HepG2 (cell line): Measurements from ENCODE around the gene APOC4. TPM values are rescaled to one million over a fixed set of nuclear protein-coding genes. Genes with fewer than 3 reads are reported as not detected.
A peak's percentile ranks its signal among the peaks of the same experiment; 100 is the strongest.

Source experiments
- ATAD3A ChIP-seq: sonication (generic); formaldehyde crosslinking; IDR thresholded peaks from 2 replicates; pipeline ENCODE4 v1.4.0; 2020; ENCODE audit warnings: missing genetic modification reagents
- CENPT ChIP-seq: sonication (generic); formaldehyde crosslinking; IDR thresholded peaks from 2 replicates; pipeline ENCODE4 v1.8.0; 2022; ENCODE audit warnings: low read depth, mild to moderate bottlenecking, moderate library complexity, missing genetic modification reagents
- GATA4 ChIP-seq: sonication (generic); IDR thresholded peaks from 2 replicates; pipeline ENCODE4 v1.6.1; 2016; ENCODE audit warnings: antibody characterized with exemption, low read depth, borderline replicate concordance
- KLF6 ChIP-seq: IDR thresholded peaks from 2 replicates; pipeline ENCODE4 v1.8.0; 2016; ENCODE audit warnings: missing biosample characterization, missing genetic modification reagents
- MEF2D ChIP-seq: sonication (generic); formaldehyde crosslinking; IDR thresholded peaks from 2 replicates; pipeline ENCODE4 v1.5.1; 2020; ENCODE audit warnings: mild to moderate bottlenecking, missing genetic modification reagents
- MXD4 ChIP-seq: IDR thresholded peaks from 2 replicates; pipeline ENCODE4 v1.6.1; 2016; ENCODE audit warnings: mild to moderate bottlenecking, missing biosample characterization, missing genetic modification reagents
- MXI1 ChIP-seq: IDR thresholded peaks from 3 replicates; pipeline ENCODE4 v1.6.1; 2012; ENCODE audit warnings: low read depth, low read length, inconsistent platforms, borderline replicate concordance
- RARA ChIP-seq: IDR thresholded peaks from 2 replicates; pipeline ENCODE4 v1.6.1; 2016; ENCODE audit warnings: missing genetic modification reagents, missing compliant biosample characterization
- SMAD3 ChIP-seq: sonication (generic); formaldehyde crosslinking; IDR thresholded peaks from 2 replicates; pipeline ENCODE4 v1.4.0; 2020; ENCODE audit warnings: missing genetic modification reagents
- TOE1 ChIP-seq: sonication (generic); formaldehyde crosslinking; IDR thresholded peaks from 2 replicates; pipeline ENCODE4 v1.4.0; 2020; ENCODE audit warnings: mild to moderate bottlenecking, missing genetic modification reagents
- ZNF383 ChIP-seq: sonication (generic); formaldehyde crosslinking; IDR thresholded peaks from 2 replicates; pipeline ENCODE4 v1.4.0; 2020; ENCODE audit warnings: missing genetic modification reagents, mild to moderate bottlenecking, borderline replicate concordance
- ZNF550 ChIP-seq: sonication (generic); formaldehyde crosslinking; IDR thresholded peaks from 2 replicates; pipeline ENCODE4 v1.4.0; 2020; ENCODE audit warnings: mild to moderate bottlenecking, missing genetic modification reagents, borderline replicate concordance
- ZNF556 ChIP-seq: sonication (generic); formaldehyde crosslinking; IDR thresholded peaks from 2 replicates; pipeline ENCODE4 v1.4.0; 2020; ENCODE audit warnings: mild to moderate bottlenecking, missing genetic modification reagents, borderline replicate concordance
- ZNF577 ChIP-seq: sonication (generic); formaldehyde crosslinking; IDR thresholded peaks from 2 replicates; pipeline ENCODE4 v1.4.0; 2020; ENCODE audit warnings: mild to moderate bottlenecking, low read depth, missing genetic modification reagents, borderline replicate concordance
- ZNF670 ChIP-seq: sonication (generic); formaldehyde crosslinking; IDR thresholded peaks from 2 replicates; pipeline ENCODE4 v1.8.0; 2022; ENCODE audit warnings: mild to moderate bottlenecking, missing genetic modification reagents, borderline replicate concordance
- ZNF746 ChIP-seq: sonication (generic); formaldehyde crosslinking; IDR thresholded peaks from 2 replicates; pipeline ENCODE4 v1.8.0; 2022; ENCODE audit warnings: mild to moderate bottlenecking, missing genetic modification reagents
- ZNF773 ChIP-seq: sonication (generic); formaldehyde crosslinking; IDR thresholded peaks from 2 replicates; pipeline ENCODE4 v1.4.0; 2020; ENCODE audit warnings: missing genetic modification reagents, borderline replicate concordance
- ZNF782 ChIP-seq: sonication (generic); formaldehyde crosslinking; IDR thresholded peaks from 2 replicates; pipeline ENCODE4 v1.4.0; 2020; ENCODE audit warnings: missing genetic modification reagents, mild to moderate bottlenecking, borderline replicate concordance
- ZNF878 ChIP-seq: sonication (generic); formaldehyde crosslinking; IDR thresholded peaks from 2 replicates; pipeline ENCODE4 v1.8.1; 2023; ENCODE audit warnings: mild to moderate bottlenecking, missing genetic modification reagents, moderate library complexity
- polyA plus RNA-seq, 8 experiments: library from polyadenylated mRNA; depleted of rRNA in 3 of 8; stranded (reverse) in 7 of 8; unstranded in 1 of 8; fragments of >200 nt; fragmentation: Illumina TruSeq in 4 of 8; extraction: Trizol in 4 of 8; gene quantifications; 2 replicates each; pipeline versions ENCODE4 v1.2.1 to v1.2.3, GENCODE V29; 2011 to 2016; ENCODE audit warnings: low read depth in 4 of 8, missing spikeins in 1 of 8, mixed read lengths in 1 of 8; ENCODE audit not compliant: insufficient read depth in 1 of 8
- total RNA-seq, 5 experiments: library from RNA; depleted of rRNA; stranded (reverse); fragments of >200 nt; fragmentation: Illumina TruSeq; extraction: Trizol; gene quantifications; 2 replicates each; pipeline ENCODE4 v1.2.3, GENCODE V29; 2016; ENCODE audit warnings: low read depth in 1 of 5
- TF ChIP-seq, protein P1 (sequence below): sonication (generic); formaldehyde crosslinking; IDR thresholded peaks from 2 replicates; pipeline ENCODE4 v1.5.1; 2020; ENCODE audit warnings: mild to moderate bottlenecking, missing genetic modification reagents, borderline replicate concordance
- TF ChIP-seq, protein P2 (sequence below): sonication (generic); formaldehyde crosslinking; IDR thresholded peaks from 2 replicates; pipeline ENCODE4 v1.8.0; 2023; ENCODE audit warnings: mild to moderate bottlenecking, missing genetic modification reagents
- TF ChIP-seq, protein P3 (sequence below): sonication (generic); formaldehyde crosslinking; IDR thresholded peaks from 2 replicates; pipeline ENCODE4 v1.5.0; 2020; ENCODE audit warnings: missing genetic modification reagents
- TF ChIP-seq, protein P4 (sequence below): sonication (generic); formaldehyde crosslinking; IDR thresholded peaks from 2 replicates; pipeline ENCODE4 v1.5.0; 2020; ENCODE audit warnings: missing genetic modification reagents
- TF ChIP-seq, protein P5 (sequence below): sonication (generic); formaldehyde crosslinking; IDR thresholded peaks from 2 replicates; pipeline ENCODE4 v1.4.0; 2020; ENCODE audit warnings: missing genetic modification reagents, borderline replicate concordance

APOC4 gene
- total and polyA plus RNA-seq, 2 of the 13 experiments (the other 11 are each of a cell fraction or from before 2014, with no cell fraction given): 0.46 TPM; not detected in 1

DNA sequence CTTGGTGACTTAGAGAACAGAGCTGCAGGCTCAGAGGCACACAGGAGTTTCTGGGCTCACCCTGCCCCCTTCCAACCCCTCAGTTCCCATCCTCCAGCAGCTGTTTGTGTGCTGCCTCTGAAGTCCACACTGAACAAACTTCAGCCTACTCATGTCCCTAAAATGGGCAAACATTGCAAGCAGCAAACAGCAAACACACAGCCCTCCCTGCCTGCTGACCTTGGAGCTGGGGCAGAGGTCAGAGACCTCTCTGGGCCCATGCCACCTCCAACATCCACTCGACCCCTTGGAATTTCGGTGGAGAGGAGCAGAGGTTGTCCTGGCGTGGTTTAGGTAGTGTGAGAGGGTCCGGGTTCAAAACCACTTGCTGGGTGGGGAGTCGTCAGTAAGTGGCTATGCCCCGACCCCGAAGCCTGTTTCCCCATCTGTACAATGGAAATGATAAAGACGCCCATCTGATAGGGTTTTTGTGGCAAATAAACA is 17.8 kb upstream of the APOC4 start (continued):
- no peak for TF ChIP-seq ZNF383 (CRISPR knock-in tag)
- peak; percentile 99 for TF ChIP-seq RARA (CRISPR knock-in tag)
- TF ChIP-seq, protein P1, sequence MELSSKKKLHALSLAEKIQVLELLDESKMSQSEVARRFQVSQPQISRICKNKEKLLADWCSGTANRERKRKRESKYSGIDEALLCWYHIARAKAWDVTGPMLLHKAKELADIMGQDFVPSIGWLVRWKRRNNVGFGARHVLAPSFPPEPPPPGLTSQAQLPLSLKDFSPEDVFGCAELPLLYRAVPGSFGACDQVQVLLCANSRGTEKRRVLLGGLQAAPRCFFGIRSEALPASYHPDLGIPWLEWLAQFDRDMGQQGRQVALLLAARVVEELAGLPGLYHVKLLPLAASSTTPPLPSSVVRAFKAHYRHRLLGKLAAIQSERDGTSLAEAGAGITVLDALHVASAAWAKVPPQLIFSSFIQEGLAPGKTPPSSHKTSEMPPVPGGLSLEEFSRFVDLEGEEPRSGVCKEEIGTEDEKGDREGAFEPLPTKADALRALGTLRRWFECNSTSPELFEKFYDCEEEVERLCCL: 0 out of 2 replicates have a peak, but pooled peaks have one; percentile 32
- peak; percentile 94 for TF ChIP-seq MEF2D (CRISPR knock-in tag)
- no peak for TF ChIP-seq ZNF550 (CRISPR knock-in tag)
- TF ChIP-seq ZNF577 (CRISPR knock-in tag): no peak
- TF ChIP-seq MXD4 (CRISPR knock-in tag): peak; percentile 84
- TF ChIP-seq ZNF782 (CRISPR knock-in tag): no peak
- 0 out of 2 replicates have a peak, but pooled peaks have one; percentile 51 for TF ChIP-seq ZNF878 (CRISPR knock-in tag)
- TF ChIP-seq, protein P2, sequence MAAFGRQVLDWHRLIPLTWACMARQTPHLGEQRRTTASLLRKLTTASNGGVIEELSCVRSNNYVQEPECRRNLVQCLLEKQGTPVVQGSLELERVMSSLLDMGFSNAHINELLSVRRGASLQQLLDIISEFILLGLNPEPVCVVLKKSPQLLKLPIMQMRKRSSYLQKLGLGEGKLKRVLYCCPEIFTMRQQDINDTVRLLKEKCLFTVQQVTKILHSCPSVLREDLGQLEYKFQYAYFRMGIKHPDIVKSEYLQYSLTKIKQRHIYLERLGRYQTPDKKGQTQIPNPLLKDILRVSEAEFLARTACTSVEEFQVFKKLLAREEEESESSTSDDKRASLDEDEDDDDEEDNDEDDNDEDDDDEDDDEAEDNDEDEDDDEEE (CRISPR knock-in tag): no peak
- no peak for TF ChIP-seq CENPT (CRISPR knock-in tag)
- TF ChIP-seq, protein P3, sequence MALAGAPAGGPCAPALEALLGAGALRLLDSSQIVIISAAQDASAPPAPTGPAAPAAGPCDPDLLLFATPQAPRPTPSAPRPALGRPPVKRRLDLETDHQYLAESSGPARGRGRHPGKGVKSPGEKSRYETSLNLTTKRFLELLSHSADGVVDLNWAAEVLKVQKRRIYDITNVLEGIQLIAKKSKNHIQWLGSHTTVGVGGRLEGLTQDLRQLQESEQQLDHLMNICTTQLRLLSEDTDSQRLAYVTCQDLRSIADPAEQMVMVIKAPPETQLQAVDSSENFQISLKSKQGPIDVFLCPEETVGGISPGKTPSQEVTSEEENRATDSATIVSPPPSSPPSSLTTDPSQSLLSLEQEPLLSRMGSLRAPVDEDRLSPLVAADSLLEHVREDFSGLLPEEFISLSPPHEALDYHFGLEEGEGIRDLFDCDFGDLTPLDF (CRISPR knock-in tag): no peak
- no peak for TF ChIP-seq ZNF773
- peak; percentile 99 for TF ChIP-seq ZNF746 (CRISPR knock-in tag)
- peak; percentile 83 for TF ChIP-seq ZNF556 (CRISPR knock-in tag)
- peak; percentile 66; the same call in 1 of the 3 replicates for TF ChIP-seq MXI1
- TF ChIP-seq, protein P4, sequence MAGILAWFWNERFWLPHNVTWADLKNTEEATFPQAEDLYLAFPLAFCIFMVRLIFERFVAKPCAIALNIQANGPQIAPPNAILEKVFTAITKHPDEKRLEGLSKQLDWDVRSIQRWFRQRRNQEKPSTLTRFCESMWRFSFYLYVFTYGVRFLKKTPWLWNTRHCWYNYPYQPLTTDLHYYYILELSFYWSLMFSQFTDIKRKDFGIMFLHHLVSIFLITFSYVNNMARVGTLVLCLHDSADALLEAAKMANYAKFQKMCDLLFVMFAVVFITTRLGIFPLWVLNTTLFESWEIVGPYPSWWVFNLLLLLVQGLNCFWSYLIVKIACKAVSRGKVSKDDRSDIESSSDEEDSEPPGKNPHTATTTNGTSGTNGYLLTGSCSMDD (CRISPR knock-in tag): no peak
- peak; percentile 84; the same call in 1 of the 2 replicates for TF ChIP-seq GATA4
- peak; percentile 47; the same call in 1 of the 2 replicates for TF ChIP-seq ZNF670 (CRISPR knock-in tag)
- peak; percentile 94 for TF ChIP-seq SMAD3 (CRISPR knock-in tag)
- 0 out of 2 replicates have a peak, but pooled peaks have one; percentile 54 for TF ChIP-seq TOE1
- TF ChIP-seq, protein P5, sequence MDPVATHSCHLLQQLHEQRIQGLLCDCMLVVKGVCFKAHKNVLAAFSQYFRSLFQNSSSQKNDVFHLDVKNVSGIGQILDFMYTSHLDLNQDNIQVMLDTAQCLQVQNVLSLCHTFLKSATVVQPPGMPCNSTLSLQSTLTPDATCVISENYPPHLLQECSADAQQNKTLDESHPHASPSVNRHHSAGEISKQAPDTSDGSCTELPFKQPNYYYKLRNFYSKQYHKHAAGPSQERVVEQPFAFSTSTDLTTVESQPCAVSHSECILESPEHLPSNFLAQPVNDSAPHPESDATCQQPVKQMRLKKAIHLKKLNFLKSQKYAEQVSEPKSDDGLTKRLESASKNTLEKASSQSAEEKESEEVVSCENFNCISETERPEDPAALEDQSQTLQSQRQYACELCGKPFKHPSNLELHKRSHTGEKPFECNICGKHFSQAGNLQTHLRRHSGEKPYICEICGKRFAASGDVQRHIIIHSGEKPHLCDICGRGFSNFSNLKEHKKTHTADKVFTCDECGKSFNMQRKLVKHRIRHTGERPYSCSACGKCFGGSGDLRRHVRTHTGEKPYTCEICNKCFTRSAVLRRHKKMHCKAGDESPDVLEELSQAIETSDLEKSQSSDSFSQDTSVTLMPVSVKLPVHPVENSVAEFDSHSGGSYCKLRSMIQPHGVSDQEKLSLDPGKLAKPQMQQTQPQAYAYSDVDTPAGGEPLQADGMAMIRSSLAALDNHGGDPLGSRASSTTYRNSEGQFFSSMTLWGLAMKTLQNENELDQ (CRISPR knock-in tag): no peak
- TF ChIP-seq ATAD3A (CRISPR knock-in tag): no peak
- TF ChIP-seq KLF6 (CRISPR knock-in tag): peak; percentile 83; the same call in 1 of the 2 replicates
